Muscle layer of duodenum (tissue), 2 donors: ENCODE results near the gene PDRG1.

Experiments
- H3K27ac ChIP-seq: one replicate; pipeline ENCODE4 v1.7.0; 2013; ENCODE audit warnings: mild to moderate bottlenecking, low read length
- H3K27me3 ChIP-seq: one replicate; pipeline ENCODE4 v1.7.0; 2013; ENCODE audit warnings: low read depth, mild to moderate bottlenecking, control low read depth, low read length
- H3K36me3 ChIP-seq, 2 donors: one replicate each; pipeline ENCODE4 v1.7.0; 2013; ENCODE audit warnings: low read length in 2 of 2, control low read depth in 1 of 2, mild to moderate bottlenecking in 1 of 2; ENCODE audit not compliant: insufficient read depth in 2 of 2, control insufficient read depth in 1 of 2
- H3K4me1 ChIP-seq, 2 donors: one replicate each; pipeline ENCODE4 v1.7.0; 2013; ENCODE audit warnings: low read length in 2 of 2, mild to moderate bottlenecking in 2 of 2, control low read depth in 1 of 2, moderate library complexity in 1 of 2; ENCODE audit not compliant: insufficient read depth in 2 of 2, control insufficient read depth in 1 of 2
- H3K4me3 ChIP-seq, 2 donors: one replicate each; pipeline ENCODE4 v1.7.0; 2013; ENCODE audit warnings: low read length in 2 of 2, low read depth in 1 of 2, mild to moderate bottlenecking in 1 of 2
- H3K9me3 ChIP-seq, 2 donors: one replicate each; pipeline ENCODE4 v1.7.0; 2013; ENCODE audit warnings: low read length in 2 of 2, control low read depth in 1 of 2, mild to moderate bottlenecking in 1 of 2; ENCODE audit not compliant: control insufficient read depth in 1 of 2
- donor health status: healthy.

Gene PDRG1

DNA sequence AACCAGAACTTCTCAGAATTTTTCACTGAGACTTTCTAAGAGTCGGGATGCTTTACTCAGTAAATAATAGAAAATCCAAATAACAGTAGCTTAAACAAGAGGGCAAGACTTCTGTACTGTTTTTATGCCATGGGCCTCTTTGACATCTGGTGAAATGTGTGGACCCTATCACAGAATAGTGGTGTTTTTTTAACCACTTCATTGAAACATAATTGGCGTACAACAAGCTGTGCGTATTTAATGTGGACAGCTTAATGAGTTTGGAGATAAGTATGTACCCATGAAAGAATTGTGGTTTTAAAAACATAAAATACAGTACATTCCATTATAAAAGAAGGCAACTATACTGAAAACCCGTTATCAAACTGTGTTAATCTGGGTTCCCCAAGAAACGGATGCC lies 37.7 kb downstream of the PDRG1 start:
- H3K36me3 ChIP-seq: no peaks in the 10 kb centered on the region
- H3K4me1 ChIP-seq: no peaks in the 10 kb centered on the region
- no peak overlapping the region for H3K4me3 ChIP-seq
- no peak overlapping the region for H3K27ac ChIP-seq
- no peaks in the 10 kb centered on the region for H3K27me3 ChIP-seq
- H3K9me3 ChIP-seq: no peaks in the 10 kb centered on the region

DNA sequence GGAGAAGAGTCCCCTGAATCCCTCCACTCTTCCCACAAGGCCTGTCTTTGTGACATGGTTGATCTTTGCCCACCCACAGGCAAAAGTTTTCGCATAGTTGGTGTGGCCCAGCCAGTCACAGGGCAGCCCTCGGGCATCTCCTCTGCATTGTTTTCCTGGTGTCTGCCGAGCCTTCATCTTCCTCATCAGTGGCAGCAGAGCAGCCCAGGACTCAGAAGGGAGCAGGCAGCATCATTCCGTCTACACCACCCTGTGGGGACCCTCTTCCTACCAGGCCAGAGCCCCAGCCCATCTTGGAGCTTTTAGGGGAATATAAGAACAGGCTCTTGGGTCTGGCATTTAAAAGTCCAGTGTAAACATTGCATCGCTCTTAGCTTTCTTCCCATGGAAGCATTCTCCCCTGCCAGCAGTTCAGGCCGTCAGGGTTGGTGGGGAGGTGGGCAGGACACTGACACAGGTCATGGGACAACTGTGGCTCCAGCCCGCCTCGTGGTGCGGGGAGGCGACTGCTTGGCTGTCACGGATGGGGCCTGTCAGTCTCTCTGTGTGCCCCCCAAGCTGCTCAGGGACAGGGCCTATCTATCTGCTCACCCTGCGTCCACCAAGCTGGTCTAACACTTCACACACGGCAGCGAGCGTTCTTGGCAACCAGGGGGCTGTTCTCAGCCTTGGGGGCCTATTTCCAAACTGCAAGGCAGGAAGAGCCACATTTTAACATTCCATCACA lies 38.3 kb downstream of the PDRG1 start:
- no peaks in the 10 kb centered on the region for H3K4me1 ChIP-seq
- no peaks in the 10 kb centered on the region for H3K9me3 ChIP-seq
- H3K4me3 ChIP-seq: no peak overlapping the region
- H3K27ac ChIP-seq: no peak overlapping the region
- H3K36me3 ChIP-seq: no peaks in the 10 kb centered on the region
- H3K27me3 ChIP-seq: no peaks in the 10 kb centered on the region

DNA sequence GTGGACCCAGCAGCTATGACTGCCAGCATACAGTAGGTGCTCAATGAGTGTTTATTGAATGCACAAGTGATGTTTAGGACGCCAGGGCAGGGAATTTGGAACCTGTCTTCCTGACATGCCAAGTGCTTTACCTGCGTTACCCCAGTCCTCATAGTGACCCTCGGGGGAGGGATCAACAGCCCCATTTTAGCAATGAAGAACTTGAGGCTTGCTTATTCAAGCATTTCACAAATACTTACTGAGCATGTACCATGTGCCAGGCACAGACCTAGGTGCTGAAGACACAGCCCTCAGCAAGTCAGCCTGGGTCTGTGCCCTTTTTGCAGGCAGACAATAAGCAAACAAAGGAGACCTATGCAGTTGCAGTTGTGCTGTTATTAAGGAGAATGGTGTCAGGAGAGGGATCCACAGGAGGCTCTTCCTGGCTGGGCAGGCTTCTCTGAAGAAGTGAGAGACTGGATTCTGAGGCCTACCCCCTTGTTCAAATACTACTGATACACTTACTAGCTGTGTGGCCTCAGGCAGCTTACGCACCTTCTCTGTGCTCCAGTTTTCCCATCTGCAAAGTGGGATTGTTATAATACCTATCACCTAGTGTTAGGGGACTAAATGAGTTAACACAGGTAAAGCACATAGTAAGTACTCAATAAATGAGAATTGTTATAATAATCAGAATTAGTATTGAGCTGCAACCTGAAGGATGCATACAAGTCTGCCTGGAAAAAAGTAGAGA lies 41.6 kb downstream of the PDRG1 start:
- Histone ChIP-seq H3K36me3 (no peaks in the 10 kb centered on the region), H3K27ac (no peak overlapping the region), H3K27me3 (no peaks in the 10 kb centered on the region), H3K4me3 (no peak overlapping the region), H3K4me1 (no peaks in the 10 kb centered on the region), H3K9me3 (no peaks in the 10 kb centered on the region)

DNA sequence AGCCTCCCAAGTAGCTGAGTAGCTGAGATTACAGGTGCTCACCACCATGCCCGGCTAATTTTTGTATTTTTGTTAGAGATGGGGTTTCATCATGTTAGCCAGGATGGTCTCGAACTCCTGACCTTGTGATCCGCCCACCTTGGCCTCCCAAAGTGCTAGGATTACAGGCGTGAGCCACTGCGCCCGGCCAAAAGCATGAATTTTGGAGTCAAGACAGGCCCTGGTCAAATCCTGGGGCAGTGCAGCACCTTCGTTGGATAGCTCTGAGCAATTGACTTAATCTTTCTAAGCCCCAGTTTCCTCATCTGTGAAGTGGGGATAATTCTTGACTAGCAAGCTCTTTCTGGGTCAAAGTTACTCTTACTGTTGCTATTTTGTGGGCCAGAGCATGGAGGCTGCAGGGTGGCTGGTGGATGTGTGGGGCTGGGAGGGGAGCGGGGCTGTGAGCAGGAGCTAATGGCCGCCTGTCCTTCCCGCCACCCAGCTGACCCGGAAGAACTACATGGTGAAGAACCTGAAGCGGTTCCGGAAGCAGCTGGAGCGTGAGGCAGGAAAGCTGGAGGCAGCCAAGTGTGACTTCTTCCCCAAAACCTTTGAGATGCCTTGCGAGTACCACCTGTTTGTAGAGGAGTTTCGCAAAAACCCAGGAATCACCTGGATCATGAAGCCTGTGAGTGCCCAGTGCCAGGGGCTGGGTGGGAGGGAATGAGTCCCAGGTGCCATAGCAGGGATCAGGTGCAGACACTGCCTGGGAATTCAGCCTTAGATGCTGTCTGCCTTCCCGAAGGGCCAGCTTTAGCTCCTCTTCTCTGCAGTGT lies 42.4 kb downstream of the PDRG1 start:
- Histone ChIP-seq H3K36me3 (no peaks in the 10 kb centered on the region), H3K27me3 (no peaks in the 10 kb centered on the region), H3K4me1 (no peaks in the 10 kb centered on the region), H3K4me3 (no peak overlapping the region), H3K9me3 (no peaks in the 10 kb centered on the region), H3K27ac (no peak overlapping the region)

DNA sequence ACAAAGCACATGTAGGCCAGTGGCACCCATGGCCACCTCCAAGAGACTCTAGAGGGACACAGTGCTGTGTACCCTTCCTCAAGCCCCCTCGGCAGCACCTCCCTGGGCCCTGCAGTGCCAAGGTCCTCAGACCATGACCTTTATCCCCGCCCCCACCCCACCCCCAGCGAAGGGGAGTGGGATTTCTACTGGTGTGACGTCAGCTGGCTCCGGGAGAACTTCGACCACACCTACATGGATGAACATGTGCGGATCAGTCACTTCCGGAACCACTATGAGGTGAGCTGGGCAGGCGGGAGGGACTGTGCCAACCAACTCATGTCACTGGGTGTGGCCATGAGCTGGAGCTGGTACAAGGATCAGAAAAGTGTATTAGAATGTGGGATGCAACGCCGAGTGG lies 43.4 kb downstream of the PDRG1 start:
- Histone ChIP-seq H3K27ac (no peak overlapping the region), H3K27me3 (no peaks in the 10 kb centered on the region), H3K36me3 (no peaks in the 10 kb centered on the region), H3K4me1 (no peaks in the 10 kb centered on the region), H3K9me3 (no peaks in the 10 kb centered on the region), H3K4me3 (no peak overlapping the region)

DNA sequence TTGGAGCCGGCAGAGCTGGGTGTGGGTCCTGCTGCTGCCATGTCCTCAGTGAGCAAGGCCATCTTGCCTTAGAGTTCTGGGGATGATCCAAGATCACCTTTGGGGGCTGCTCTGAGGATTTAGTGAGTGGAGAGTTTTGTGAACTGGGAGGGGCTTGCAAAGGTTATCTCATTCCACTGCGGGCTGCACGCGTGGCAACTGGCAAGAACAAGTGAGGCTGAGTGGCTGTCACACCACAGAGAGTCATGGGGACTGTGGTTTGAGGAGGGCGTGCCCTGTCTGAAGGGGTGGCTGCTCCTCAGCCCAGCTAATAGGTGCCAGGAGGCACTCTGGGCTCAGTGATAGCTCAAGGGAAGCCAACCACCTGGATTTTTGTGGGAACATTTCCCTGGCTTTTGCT lies 43.8 kb downstream of the PDRG1 start:
- no peak overlapping the region for H3K4me3 ChIP-seq
- no peaks in the 10 kb centered on the region for H3K36me3 ChIP-seq
- no peaks in the 10 kb centered on the region for H3K27me3 ChIP-seq
- no peaks in the 10 kb centered on the region for H3K9me3 ChIP-seq
- no peak overlapping the region for H3K27ac ChIP-seq
- no peaks in the 10 kb centered on the region for H3K4me1 ChIP-seq

DNA sequence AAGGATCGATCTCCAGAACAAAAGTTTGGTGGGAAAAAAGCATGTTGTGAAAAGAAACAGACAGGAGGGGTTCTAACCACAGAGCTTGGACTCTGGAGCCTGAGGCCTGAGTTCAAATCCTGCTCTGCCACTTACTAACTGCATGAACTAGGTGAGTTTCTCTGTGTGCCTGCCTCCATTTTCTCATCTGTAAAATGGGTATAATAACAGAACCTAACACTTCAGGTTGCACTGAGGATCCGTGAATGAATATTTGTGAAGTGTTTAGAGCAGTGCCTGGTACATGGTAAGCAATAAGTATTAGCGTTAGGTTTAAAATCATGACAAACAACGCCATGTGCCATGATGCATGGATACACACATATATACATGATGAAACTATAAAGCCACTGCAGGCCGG lies 44.8 kb downstream of the PDRG1 start:
- no peaks in the 10 kb centered on the region for H3K9me3 ChIP-seq
- H3K4me3 ChIP-seq: no peak overlapping the region
- no peak overlapping the region for H3K27ac ChIP-seq
- H3K4me1 ChIP-seq: no peaks in the 10 kb centered on the region
- H3K36me3 ChIP-seq: no peaks in the 10 kb centered on the region
- H3K27me3 ChIP-seq: no peaks in the 10 kb centered on the region

DNA sequence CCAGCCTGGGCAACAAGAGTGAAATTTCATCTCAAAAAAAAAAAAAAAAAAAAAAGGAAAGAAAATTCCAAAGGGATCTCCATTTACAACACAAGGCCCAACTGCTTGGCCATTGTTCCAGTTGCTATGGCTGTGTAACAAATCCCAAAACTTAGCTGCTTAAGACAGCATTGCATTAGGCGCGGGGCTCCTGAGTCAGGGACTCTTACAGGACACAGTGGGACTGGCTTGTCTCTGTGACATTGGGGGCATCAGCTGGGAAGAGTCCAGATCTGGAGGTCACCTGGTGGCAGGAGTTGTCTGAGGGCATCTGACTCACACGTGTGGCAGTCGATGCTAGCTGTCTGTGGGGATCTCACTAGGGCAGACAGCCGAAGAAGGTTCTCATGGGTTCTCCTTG lies 45.8 kb downstream of the PDRG1 start:
- Histone ChIP-seq H3K9me3 (no peaks in the 10 kb centered on the region), H3K4me3 (no peak overlapping the region), H3K4me1 (no peaks in the 10 kb centered on the region), H3K27ac (no peak overlapping the region), H3K27me3 (no peaks in the 10 kb centered on the region), H3K36me3 (no peaks in the 10 kb centered on the region)

DNA sequence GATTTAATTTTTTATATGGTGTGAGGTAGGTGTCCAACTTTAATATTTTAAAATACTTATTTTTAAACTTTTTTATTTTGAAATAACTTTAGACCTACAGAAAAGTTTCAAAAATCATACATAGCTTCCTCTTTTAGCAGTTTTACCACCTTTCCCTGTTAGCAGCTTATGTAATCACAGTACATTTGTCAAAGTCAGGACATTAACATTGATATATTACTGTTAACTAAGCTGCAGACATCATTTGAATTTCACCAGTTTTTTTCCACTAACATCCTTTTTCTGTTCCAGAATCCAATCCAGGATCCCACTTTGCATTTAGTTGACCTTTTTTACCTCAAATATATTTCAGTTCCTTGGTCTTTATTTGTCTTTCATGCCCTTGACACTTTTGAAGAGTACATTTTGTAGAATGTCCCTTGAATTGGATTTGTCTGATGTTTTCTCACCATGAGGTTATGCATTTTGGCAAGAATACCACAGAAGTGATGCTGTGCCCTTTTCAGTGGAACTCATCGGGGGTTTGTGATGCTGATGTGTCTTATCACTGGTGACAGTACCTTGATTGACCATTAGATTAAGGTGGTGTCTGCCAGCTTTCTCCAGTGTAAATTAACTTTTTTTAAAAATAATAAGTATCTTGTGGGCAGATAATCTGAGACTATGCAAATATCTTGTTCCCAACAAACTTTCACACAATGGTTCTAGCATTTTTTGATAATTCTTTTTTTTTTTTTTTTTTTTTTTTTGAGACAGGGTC lies 48.0 kb downstream of the PDRG1 start:
- no peak overlapping the region for H3K27ac ChIP-seq
- no peak overlapping the region for H3K4me3 ChIP-seq
- no peaks in the 10 kb centered on the region for H3K27me3 ChIP-seq
- H3K36me3 ChIP-seq: no peaks in the 10 kb centered on the region
- no peaks in the 10 kb centered on the region for H3K9me3 ChIP-seq
- H3K4me1 ChIP-seq: no peaks in the 10 kb centered on the region

DNA sequence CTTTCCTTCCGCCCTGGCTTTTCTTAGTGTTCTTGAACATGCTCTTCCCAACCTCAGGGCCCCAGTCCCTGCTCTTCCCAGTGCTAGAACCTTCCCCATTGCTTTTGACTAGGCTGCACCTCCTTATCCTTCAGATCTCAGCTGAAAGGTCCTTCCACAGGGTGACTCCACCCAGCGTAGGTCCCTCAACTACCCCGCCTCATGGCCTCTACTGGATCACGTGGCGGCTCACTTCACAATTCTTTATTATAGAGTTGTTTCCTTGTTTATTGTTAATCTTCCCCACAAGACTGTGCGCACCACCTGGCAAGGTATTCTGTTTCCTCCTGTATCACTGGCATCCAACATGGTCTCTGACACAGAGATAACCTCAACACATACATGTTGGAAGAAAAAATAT lies 50.2 kb downstream of the PDRG1 start:
- H3K9me3 ChIP-seq: no peaks in the 10 kb centered on the region
- H3K4me1 ChIP-seq: no peaks in the 10 kb centered on the region
- H3K36me3 ChIP-seq: no peaks in the 10 kb centered on the region
- no peaks in the 10 kb centered on the region for H3K27me3 ChIP-seq
- no peak overlapping the region for H3K4me3 ChIP-seq
- no peak overlapping the region for H3K27ac ChIP-seq

DNA sequence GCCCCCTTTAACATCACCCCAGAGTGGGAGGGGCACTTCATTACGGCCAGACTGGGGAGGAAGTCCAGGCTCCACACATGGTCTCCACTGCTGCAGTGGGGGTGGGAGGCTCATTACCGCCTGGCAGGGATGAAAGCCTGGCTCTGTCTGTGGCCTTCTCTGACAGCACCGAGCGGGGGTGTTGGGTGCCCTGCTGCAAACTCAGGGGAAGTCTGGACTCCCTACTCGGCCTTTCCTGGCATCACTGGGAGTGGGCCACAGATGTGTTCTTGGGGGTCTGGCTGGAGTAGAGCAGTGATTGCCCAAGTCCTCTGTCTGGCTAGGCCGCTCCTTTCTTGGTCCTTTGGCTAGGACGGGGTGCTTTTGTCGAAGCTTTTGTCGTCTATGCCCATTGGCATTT lies 54.3 kb downstream of the PDRG1 start:
- no peaks in the 10 kb centered on the region for H3K4me1 ChIP-seq
- H3K36me3 ChIP-seq: no peaks in the 10 kb centered on the region
- no peaks in the 10 kb centered on the region for H3K27me3 ChIP-seq
- no peak overlapping the region for H3K27ac ChIP-seq
- H3K4me3 ChIP-seq: no peak overlapping the region
- H3K9me3 ChIP-seq: no peaks in the 10 kb centered on the region
